GM19238 (cell line): ENCODE measurements around the gene AQP4.

Experiments used
- DNase-seq: peaks from one replicate; pipeline ENCODE4 v3.0.0; 2011; ENCODE audit warnings: low spot score; ENCODE audit not compliant: insufficient read length

Gene AQP4

DNA sequence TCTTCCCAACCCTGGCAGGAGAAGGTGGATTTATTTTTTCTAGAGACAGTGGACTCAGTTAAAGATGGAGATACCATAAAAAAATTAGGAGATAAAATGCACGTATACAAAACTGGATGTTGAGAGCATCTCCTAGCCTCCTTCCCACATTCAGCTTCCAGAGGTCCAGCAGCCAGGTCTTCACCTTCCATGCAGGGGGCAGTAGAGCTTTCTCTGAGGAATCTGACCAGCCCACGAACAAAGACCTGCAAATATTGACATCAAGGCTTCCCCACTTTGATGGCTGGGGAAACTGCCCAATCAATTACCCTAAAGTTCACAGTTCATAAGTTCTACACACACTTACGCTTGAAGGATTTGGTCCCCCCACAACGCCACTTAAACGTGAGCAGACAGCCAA lies 24.5 kb downstream of the AQP4 start:
- no peak for DNase-seq

DNA sequence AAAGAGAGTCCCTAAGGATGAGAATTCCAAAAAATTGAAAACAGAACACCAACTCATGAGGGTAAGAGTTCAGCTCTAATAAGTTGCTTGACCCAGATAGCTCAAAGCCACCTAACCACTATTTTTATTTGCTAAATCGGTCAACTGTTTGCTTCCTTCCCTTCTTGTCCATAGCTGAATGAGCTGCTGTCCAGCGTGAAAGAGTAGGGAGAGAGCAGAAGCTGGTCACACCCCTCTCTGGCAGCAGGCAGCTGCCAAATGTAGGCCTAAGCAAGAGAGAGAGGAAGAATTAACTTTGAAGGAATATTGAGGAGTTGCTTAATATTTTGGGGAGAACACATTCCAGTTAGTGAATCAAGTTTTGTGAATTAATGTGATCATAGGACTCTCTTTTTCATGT lies 25.9 kb downstream of the AQP4 start:
- DNase-seq = no peak

DNA sequence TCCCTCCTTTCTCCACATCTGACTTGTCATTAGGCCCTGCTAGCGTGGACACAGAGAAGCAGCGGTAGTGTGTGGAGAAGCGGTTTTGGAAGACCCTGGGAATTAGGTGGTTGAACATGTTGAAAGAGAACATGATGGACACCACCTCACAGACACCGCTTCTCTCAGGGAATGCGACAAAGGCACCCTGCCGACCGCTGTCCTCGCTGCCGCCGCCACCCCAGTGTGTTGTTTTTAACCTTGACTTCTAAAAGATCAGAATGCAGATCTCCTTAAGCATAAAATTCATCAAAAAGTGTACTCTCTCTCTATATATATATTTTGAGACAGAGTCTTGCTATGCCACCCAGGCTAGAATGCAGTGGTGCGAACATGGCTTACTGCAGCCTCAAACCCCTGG lies 33.2 kb downstream of the AQP4 start:
- no peak for DNase-seq

GRCh38 chr18:26827581-26827980 lies 37.9 kb downstream of the AQP4 start:
- DNase-seq = no peak

GRCh38 chr18:26826656-26827235 lies 38.8 kb downstream of the AQP4 start:
- DNase-seq = no peak

GRCh38 chr18:26821181-26821580 lies 44.3 kb downstream of the AQP4 start:
- no peak for DNase-seq

DNA sequence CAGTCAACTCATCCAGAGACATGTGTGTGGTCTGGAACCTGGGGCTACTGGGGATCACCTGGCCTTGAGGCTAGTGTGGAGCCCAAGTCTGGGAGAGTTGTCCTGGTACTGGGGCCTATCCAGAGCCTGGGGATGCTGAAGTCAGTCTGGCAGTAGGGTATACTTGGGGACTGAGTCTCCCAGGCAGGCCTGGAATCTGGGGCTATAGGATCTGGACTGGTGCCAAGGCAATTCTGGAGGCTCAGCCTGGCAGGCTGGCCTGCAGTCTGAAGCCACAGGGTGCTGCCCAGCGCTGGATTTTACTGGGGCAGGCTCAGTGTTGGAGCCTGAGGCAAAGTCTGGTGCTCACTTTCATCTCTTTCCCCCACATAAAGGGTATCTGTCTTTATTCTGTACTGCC lies 46.5 kb downstream of the AQP4 start:
- DNase-seq = no peak

- no peak for DNase-seq
Measured at GRCh38 chr18:26818461-26818860, 47.0 kb downstream of the AQP4 start.

DNA sequence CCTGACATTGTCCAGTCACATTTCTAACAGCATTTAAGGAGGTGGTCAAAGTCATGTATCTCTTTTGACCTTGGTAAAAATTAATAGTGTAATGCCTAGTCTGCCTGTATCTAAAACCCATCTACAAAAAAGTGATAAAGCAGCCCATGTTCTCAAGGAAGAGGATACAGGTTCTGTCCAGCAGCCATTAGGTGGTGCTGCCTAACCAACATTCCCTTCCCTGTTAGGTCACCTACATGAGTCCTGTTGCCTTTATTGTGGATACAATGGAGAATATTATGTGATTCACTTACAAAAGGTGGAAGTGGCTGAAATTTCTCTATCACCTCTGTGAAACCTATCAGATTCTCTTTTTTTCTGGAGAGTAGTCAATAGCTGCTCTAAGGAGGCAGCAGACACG lies 52.5 kb downstream of the AQP4 start:
- DNase-seq = no peak

DNA sequence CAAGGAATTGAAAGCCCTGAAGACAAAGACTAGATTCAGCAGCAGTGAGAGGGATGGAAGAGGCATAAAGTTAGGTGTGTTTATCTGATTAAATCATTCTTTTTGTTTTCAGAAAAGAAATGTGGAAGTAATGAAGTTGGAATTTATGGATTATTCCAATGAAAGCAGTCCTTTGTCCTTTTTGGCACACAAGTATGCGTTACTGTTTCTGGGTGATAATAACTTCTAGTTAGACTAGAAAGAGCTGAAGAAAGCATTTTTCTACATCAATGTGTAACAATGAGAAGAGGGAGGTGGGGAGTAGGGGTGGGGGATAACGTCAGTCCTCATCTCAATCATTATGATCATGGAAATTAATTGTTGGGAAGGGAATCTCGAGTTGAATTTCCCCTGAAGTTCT lies 53.0 kb downstream of the AQP4 start:
- no peak for DNase-seq

DNA sequence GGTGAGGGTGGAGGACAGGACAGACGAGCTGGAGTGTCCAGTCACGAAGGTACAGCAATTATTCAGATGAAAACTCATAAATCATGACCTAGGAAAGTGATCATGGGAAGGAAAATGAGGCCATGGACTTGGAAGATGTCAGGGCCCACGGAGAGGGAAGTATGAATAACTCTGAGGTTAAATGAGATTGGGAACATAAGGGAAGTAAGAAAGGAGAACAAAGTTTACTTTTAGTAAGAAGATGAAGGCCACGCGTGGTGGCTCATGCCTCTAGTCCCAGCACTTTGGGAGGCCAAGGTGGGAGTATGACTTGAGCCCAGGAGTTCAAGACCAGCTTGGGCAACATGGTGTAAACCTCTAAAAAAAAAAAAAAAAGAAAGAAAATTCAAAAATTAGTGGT lies 56.2 kb downstream of the AQP4 start:
- DNase-seq = no peak

GRCh38 chr18:26806224-26806623 lies 59.3 kb downstream of the AQP4 start:
- DNase-seq = no peak

DNA sequence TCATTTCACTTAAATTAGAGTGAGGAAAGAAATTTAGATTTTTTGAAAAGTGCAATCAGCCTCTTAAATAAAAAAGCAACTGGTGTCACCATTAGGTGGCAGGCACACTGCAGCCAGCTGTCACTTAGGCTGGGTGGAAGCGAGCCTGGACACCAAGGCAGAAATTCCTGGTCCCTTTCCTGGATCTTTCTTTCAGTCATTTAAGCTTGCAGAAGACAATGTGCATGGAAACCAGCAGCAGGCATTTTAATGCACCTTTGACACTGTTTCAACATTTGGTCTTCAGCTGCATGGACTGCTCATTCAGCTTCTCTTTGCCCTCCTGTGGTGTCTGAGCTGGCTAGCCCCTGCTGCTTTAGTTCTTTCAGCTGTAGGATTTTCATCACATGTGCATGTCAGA lies 61.0 kb downstream of the AQP4 start:
- DNase-seq = no peak

DNA sequence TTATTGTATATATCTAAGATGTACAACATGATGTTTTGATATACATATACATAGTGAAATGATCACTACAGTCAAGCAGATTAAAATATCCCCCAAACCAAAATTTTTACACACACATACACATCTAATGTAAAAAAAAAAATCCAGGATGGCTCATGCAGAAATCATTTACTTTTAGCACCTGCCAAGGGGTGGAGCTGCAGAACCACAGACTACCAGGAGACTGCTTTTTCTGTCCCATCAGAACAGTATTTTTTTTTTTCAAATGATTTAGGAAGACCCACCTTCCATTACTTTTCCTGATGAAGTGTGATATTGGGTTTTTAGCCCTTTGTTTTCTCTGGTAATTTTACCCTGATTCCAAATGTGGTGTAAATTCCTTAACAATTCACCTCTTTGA lies 61.9 kb downstream of the AQP4 start:
- DNase-seq = no peak

DNA sequence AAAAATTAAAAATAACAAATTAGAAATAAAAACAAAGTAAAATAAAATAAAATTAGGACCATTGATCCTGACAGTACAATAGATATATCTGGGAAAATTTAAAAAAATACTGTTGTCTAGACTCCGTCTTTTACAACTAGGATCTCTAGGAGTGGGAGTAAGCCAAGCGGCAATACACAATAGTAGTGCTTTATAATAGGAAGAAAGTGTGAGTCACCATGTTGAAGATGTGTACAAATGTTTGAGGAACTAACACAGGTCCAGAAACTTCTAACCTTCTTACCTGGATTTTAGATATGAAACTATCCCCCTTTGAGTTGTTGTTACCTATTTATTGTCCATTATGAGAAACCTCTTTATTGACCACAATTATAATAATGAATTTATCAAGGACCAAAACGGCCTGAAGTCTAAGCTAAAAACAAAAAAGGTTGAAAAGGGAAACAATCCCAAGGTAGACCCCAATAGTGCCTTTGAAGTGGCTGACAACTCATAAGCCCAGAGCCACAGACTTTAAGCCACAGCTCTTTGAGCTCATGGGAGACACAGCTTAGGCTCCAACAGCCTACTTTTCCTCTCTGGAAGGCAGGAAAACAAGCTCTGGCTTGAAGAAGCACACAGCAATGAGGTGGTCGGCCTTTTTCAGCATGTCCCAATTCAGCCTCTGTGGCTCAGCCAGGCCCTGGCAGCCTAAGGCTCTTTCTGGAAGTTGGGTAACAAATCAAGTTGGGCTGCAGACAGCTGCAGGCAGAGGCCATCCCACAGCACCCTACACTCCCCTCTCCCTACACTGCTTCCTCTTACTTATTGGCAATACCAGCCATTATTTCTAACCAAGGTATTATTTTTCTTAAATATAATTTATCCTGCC lies 62.9 kb downstream of the AQP4 start:
- no peak for DNase-seq
